H1 (cell line): ENCODE data around the gene PCNX3. TPM values are rescaled to one million over a fixed set of nuclear protein-coding genes. Genes with fewer than 3 reads are reported as not detected.

ENCODE experiments used
- CTCF ChIA-PET: fragments of 300-600 bp; sonication (Branson Sonifier 250); formaldehyde crosslinking; loops from one replicate; lab custom pipeline; 2021; ENCODE audit not compliant: partially characterized antibody; lab: Charles Lee
- POLR2A ChIA-PET: fragments of 300-600 bp; sonication (Branson Sonifier 250); formaldehyde crosslinking; loops from one replicate; lab custom pipeline; 2021; ENCODE audit warnings: inconsistent platforms; ENCODE audit not compliant: partially characterized antibody; lab: Charles Lee
- DNase-seq, 2 experiments: peaks; one replicate each; pipeline versions ENCODE4 v3.0.0 to v3.0.0-alpha.2; 2010 to 2022; ENCODE audit warnings: low spot score in 2 of 2, low read depth in 1 of 2, mixed read lengths in 1 of 2
- FAIRE-seq: peaks from 2 replicates; lab custom pipeline; 2011; peaks lifted over from hg19 to GRCh38; lab: Jason Lieb, UNC
- H2AFZ ChIP-seq: 2 replicates; pipeline ENCODE4 v1.8.1; 2012; ENCODE audit warnings: low read length, inconsistent platforms
- H2AK5ac ChIP-seq: 2 replicates; pipeline ENCODE4 v1.6.1; 2013; ENCODE audit warnings: low read depth, low read length
- H2BK120ac ChIP-seq: replicated peaks from 2 replicates; pipeline ENCODE3; 2013; ENCODE audit warnings: low read depth, low read length, inconsistent platforms
- H2BK12ac ChIP-seq: 2 replicates; pipeline ENCODE4 v1.6.1; 2013; ENCODE audit warnings: low read depth, low read length
- H2BK15ac ChIP-seq: 2 replicates; pipeline ENCODE4 v1.6.1; 2013; ENCODE audit warnings: low read length
- H2BK20ac ChIP-seq: 2 replicates; pipeline ENCODE4 v1.6.1; 2013; ENCODE audit warnings: low read length
- H2BK5ac ChIP-seq: 2 replicates; pipeline ENCODE4 v1.6.1; 2013; ENCODE audit warnings: low read depth, low read length
- H3K14ac ChIP-seq: 2 replicates; pipeline ENCODE4 v1.6.1; 2013; ENCODE audit warnings: inconsistent platforms; ENCODE audit not compliant: insufficient read length
- H3K18ac ChIP-seq: 2 replicates; pipeline ENCODE4 v1.6.1; 2013; ENCODE audit warnings: low read length; ENCODE audit errors: extremely low read depth
- H3K23ac ChIP-seq: 2 replicates; pipeline ENCODE4 v1.6.1; 2013; ENCODE audit warnings: inconsistent platforms; ENCODE audit not compliant: insufficient read length
- H3K23me2 ChIP-seq: 2 replicates; pipeline ENCODE4 v1.6.1; 2013; ENCODE audit warnings: low read depth, low read length
- H3K27ac ChIP-seq: 2 replicates; pipeline ENCODE4 v1.6.1; 2011; ENCODE audit warnings: low read depth, low read length, inconsistent platforms
- H3K27me3 ChIP-seq, 4 experiments: replicated peaks in 1 of 4; 1 replicate in 1 of 4; 2 replicates in 3 of 4; pipeline versions ENCODE4 v1.6.1 to v1.8.1; 2011 to 2013; ENCODE audit warnings: low read length in 3 of 4, mild to moderate bottlenecking in 3 of 4, inconsistent platforms in 2 of 4, mixed read lengths in 2 of 4, moderate library complexity in 1 of 4; ENCODE audit not compliant: control insufficient read depth in 3 of 4, insufficient read depth in 3 of 4; ENCODE audit errors: extremely low read depth in 1 of 4
- H3K36me3 ChIP-seq, 4 experiments: 2 replicates each; pipeline versions ENCODE4 v1.6.1 to v1.8.1; 2011 to 2013; ENCODE audit warnings: mild to moderate bottlenecking in 4 of 4, low read length in 3 of 4, moderate library complexity in 2 of 4, control low read depth in 1 of 4, inconsistent platforms in 1 of 4; ENCODE audit not compliant: insufficient read depth in 4 of 4, control insufficient read depth in 2 of 4
- H3K4ac ChIP-seq: replicated peaks from 2 replicates; pipeline ENCODE3; 2013; ENCODE audit warnings: low read length, low read depth, mixed read lengths, inconsistent platforms; ENCODE audit not compliant: insufficient read length
- H3K4me1 ChIP-seq, 4 experiments: replicated peaks in 1 of 4; 1 replicate in 1 of 4; 2 replicates in 3 of 4; pipeline versions ENCODE4 v1.6.1 to v1.8.1; 2011 to 2013; ENCODE audit warnings: low read length in 3 of 4, inconsistent platforms in 2 of 4, mixed read lengths in 1 of 4; ENCODE audit not compliant: insufficient read depth in 4 of 4, control insufficient read depth in 3 of 4
- H3K4me2 ChIP-seq, 2 experiments: 2 replicates each; pipeline versions ENCODE4 v1.6.1 to v1.8.1; 2011 to 2013; ENCODE audit warnings: low read depth in 2 of 2, low read length in 2 of 2, control low read depth in 1 of 2, inconsistent platforms in 1 of 2, mild to moderate bottlenecking in 1 of 2; ENCODE audit not compliant: insufficient read depth in 1 of 2
- H3K4me3 ChIP-seq, 4 experiments: fragments of 200-600, 300-600 bp in 1 of 4; sonication (generic), shearing (Covaris generic), sonication (Bioruptor Twin) in 1 of 4; 2 replicates each; pipeline versions ENCODE4 v1.5.1 to v1.8.1; 2011 to 2016; ENCODE audit warnings: low read length in 4 of 4, low read depth in 3 of 4, control low read depth in 2 of 4, inconsistent platforms in 2 of 4, mild to moderate bottlenecking in 2 of 4, mixed read lengths in 1 of 4, moderate library complexity in 1 of 4; ENCODE audit not compliant: insufficient read depth in 2 of 4; ENCODE audit errors: extremely low read depth in 1 of 4
- H3K56ac ChIP-seq: replicated peaks from 2 replicates; pipeline ENCODE3; 2013; ENCODE audit warnings: low read depth, mild to moderate bottlenecking, mixed read lengths, low read length, inconsistent platforms; ENCODE audit not compliant: insufficient read length
- H3K79me1 ChIP-seq: 2 replicates; pipeline ENCODE4 v1.6.1; 2013; ENCODE audit warnings: low read depth, low read length, control low read depth
- H3K79me2 ChIP-seq, 2 experiments: 2 replicates each; pipeline versions ENCODE4 v1.6.1 to v1.8.1; 2012 to 2013; ENCODE audit warnings: low read length in 2 of 2, mild to moderate bottlenecking in 2 of 2, inconsistent platforms in 1 of 2; ENCODE audit not compliant: insufficient read depth in 2 of 2, control insufficient read depth in 1 of 2
- H3K9ac ChIP-seq, 4 experiments: replicated peaks in 1 of 4; 1 replicate in 1 of 4; 2 replicates in 3 of 4; pipeline versions ENCODE4 v1.6.1 to v1.8.1; 2011 to 2013; ENCODE audit warnings: low read depth in 3 of 4, low read length in 3 of 4, control low read depth in 2 of 4, mild to moderate bottlenecking in 2 of 4, moderate library complexity in 2 of 4, inconsistent platforms in 1 of 4; ENCODE audit errors: extremely low read depth in 1 of 4
- H3K9me3 ChIP-seq, 2 experiments: 2 replicates each; pipeline versions ENCODE4 v1.6.1 to v1.8.1; 2012 to 2013; ENCODE audit warnings: mild to moderate bottlenecking in 2 of 2, moderate library complexity in 2 of 2, control low read depth in 1 of 2, inconsistent platforms in 1 of 2, low read depth in 1 of 2, low read length in 1 of 2, mixed read lengths in 1 of 2; ENCODE audit not compliant: insufficient read depth in 2 of 2
- H4K20me1 ChIP-seq, 2 experiments: replicated peaks in 1 of 2; 2 replicates each; pipeline versions ENCODE3 to v1.8.1; 2011 to 2013; ENCODE audit warnings: inconsistent platforms in 2 of 2, low read length in 2 of 2, mild to moderate bottlenecking in 1 of 2; ENCODE audit not compliant: insufficient read depth in 2 of 2, control insufficient read depth in 1 of 2
- H4K5ac ChIP-seq: 2 replicates; pipeline ENCODE4 v1.6.1; 2013; ENCODE audit warnings: low read length, low read depth, mixed read lengths, inconsistent platforms; ENCODE audit not compliant: insufficient read length
- H4K8ac ChIP-seq: 2 replicates; pipeline ENCODE4 v1.8.0; 2013; ENCODE audit warnings: mild to moderate bottlenecking, moderate library complexity, low read length, inconsistent platforms; ENCODE audit not compliant: insufficient read depth; ENCODE audit errors: extremely low read depth
- H4K91ac ChIP-seq: replicated peaks from 2 replicates; pipeline ENCODE3; 2013; ENCODE audit warnings: low read length, mixed read lengths, inconsistent platforms; ENCODE audit not compliant: insufficient read length
- CBX5 ChIP-seq: fragments of 300-800, 300-1000 bp; sonication (generic); IDR thresholded peaks from 2 replicates; pipeline ENCODE4 v1.7.1; 2016; ENCODE audit warnings: antibody characterized with exemption, low read length, low read depth
- GTF2F1 ChIP-seq: IDR thresholded peaks from 2 replicates; pipeline ENCODE4 v1.6.1; 2012; ENCODE audit warnings: low read depth, low read length, improper control_type of control experiment, borderline replicate concordance
- POLR2A ChIP-seq, 2 experiments: IDR thresholded peaks; 1 replicate in 1 of 2; 2 replicates in 1 of 2; pipeline ENCODE4 v1.6.1; 2011; ENCODE audit warnings: low read depth in 2 of 2, low read length in 2 of 2, mild to moderate bottlenecking in 2 of 2; ENCODE audit errors: control extremely low read depth in 1 of 2
- YY1 ChIP-seq: IDR thresholded peaks from 2 replicates; pipeline ENCODE4 v1.6.1; 2011; ENCODE audit warnings: low read depth, mild to moderate bottlenecking, low read length
- WGBS, 2 experiments: shearing (Covaris generic) in 1 of 2; methylation state at CpG; one replicate each; pipeline versions ENCODE4 v1.1.6 to v1.1.7; 2013 to 2015; ENCODE audit warnings: low lambda C conversion rate in 2 of 2, mixed read lengths in 2 of 2, inconsistent platforms in 1 of 2, low coverage in 1 of 2, missing lambda C conversion rate in 1 of 2; ENCODE audit not compliant: insufficient replicate concordance in 2 of 2, insufficient coverage in 1 of 2, insufficient read length in 1 of 2; ENCODE audit errors: extremely low coverage in 1 of 2, missing lambda C conversion rate in 1 of 2; 5-methylcytosine and 5-hydroxymethylcytosine counted together
- polyA plus RNA-seq, 7 experiments: library from polyadenylated mRNA; depleted of rRNA in 3 of 7; stranded (reverse) in 5 of 7; unstranded in 2 of 7; fragments of >200 nt in 5 of 7; fragments of 200-250 nt in 2 of 7; gene quantifications; 1 replicate in 5 of 7; 2 replicates in 1 of 7; 4 replicates in 1 of 7; pipeline versions ENCODE4 v1.2.1 to v1.2.3, GENCODE V29; 2011 to 2013; ENCODE audit warnings: missing spikeins in 2 of 7, mixed read lengths in 2 of 7
- total RNA-seq: library from RNA; stranded (reverse); fragmentation: NEBNext Ultra II Directional; extraction: Animal tissue kit (Norgen Biotek cat#: 25700); gene quantifications from 2 replicates; pipeline ENCODE4 v1.2.1, GENCODE V29; 2021

Gene PCNX3
- total and polyA plus RNA-seq, 2 of the 8 experiments (the other 6 are each of a cell fraction or from before 2014, with no cell fraction given) = 27.2 to 38.8 TPM

GRCh38 chr11:65654375-65655349 lies 39.1 kb downstream of the PCNX3 start:
- Histone ChIP-seq H3K9ac (no peak overlapping the region), H3K23ac (no peak overlapping the region), H3K4ac (no peak overlapping the region), H2BK12ac (no peak overlapping the region), H4K20me1 (peaks cover 2 to 13% of the 10 kb centered on the region in 2 experiments), H3K36me3 (peaks cover 26 to 51% (median 36%) of the 10 kb centered on the region in 4 experiments), H3K27ac (no peak overlapping the region), H3K4me3 (no peak overlapping the region), H3K56ac (no peak overlapping the region), H3K14ac (no peak overlapping the region), H4K8ac (no peak overlapping the region), H2BK120ac (no peak overlapping the region), H2AFZ (no peak overlapping the region), H2BK5ac (no peak overlapping the region), H2AK5ac (no peak overlapping the region), H3K23me2 (peaks cover 2% of the 10 kb centered on the region; the same call in 1 of the 2 replicates), H2BK20ac (no peak overlapping the region), H3K27me3 (peaks cover 0 to 4% (median 0%) of the 10 kb centered on the region in 4 experiments; a peak in 1 of 7 replicates), H4K91ac (no peak overlapping the region), H3K9me3 (no peaks in the 10 kb centered on the region), H3K4me1 (peaks cover 0 to 12% (median 8%) of the 10 kb centered on the region in 4 experiments; a peak in 5 of 7 replicates), H4K5ac (no peak overlapping the region), H3K18ac (no peak overlapping the region), H3K79me2 (no peaks in the 10 kb centered on the region), H3K79me1 (peaks cover 2% of the 10 kb centered on the region; the same call in 1 of the 2 replicates), H2BK15ac (no peak overlapping the region), H3K4me2 (no peak overlapping the region)
- POLR2A ChIA-PET = interaction anchor here (2.3 to 5.3 kb wide), 10 partner anchors 8 to 205 kb away, joined by 5 to 56 read pairs (median 10); partner anchors contain the start of genes KAT5, MUS81, RELA and SIPA1
- TF ChIP-seq YY1 (no peak), POLR2A (IDR thresholded peaks at IDR 0.05; ENCODE audit: control extremely low read depth in 1 of 2, low read depth in 2 of 2, low read length in 2 of 2) (0 out of 3 replicates have a peak, but pooled peaks of 1 of the 2 experiments have one; percentile 12), CBX5 (no peak), GTF2F1 (no peak)
- DNase-seq (no peak), FAIRE-seq (no peak)
- CTCF ChIA-PET = interaction anchor here (0.9 to 3.7 kb wide), 7 partner anchors 8 to 397 kb away, joined by 3 to 16 read pairs (median 4); partner anchors contain the start of genes RELA, SF3B2 and SIPA1
- WGBS, 2 experiments = 82% methylated on average over 11 of the region's 14 CpGs; no CpG with 5 or more reads in 1 of the 2 experiments
